GM10248 (cell line): ENCODE results near the gene SUMO3.
A peak's percentile ranks its signal among the peaks of the same experiment; 100 is the strongest.

Experiments used
- CTCF ChIA-PET: fragments of 300-600 bp; sonication (Branson Sonifier 250); formaldehyde crosslinking; extraction: SDS; loops from one replicate; lab custom pipeline; 2021; ENCODE audit warnings: antibody characterized with exemption; lab: Yijun Ruan, JAX
- POLR2A ChIA-PET: fragments of 350-650 bp; sonication (Branson Sonifier 250); formaldehyde crosslinking; extraction: SDS; loops from one replicate; lab custom pipeline; 2020; ENCODE audit warnings: antibody characterized with exemption; lab: Yijun Ruan, JAX
- DNase-seq: peaks from one replicate; pipeline ENCODE4 v3.0.0; 2012; ENCODE audit errors: extremely low spot score
- CTCF ChIP-seq: IDR thresholded peaks from 2 replicates; pipeline ENCODE4 v1.5.1; 2012; ENCODE audit warnings: mild to moderate bottlenecking, low read depth; ENCODE audit errors: extremely low read depth, missing control alignments, control extremely low read depth

The SUMO3 gene

GRCh38 chr21:44792702-44793591, 24.9 kb downstream of the SUMO3 start:
- DNase-seq = peak; percentile 79
- ChIA-PET POLR2A (interaction anchor here (0.5 to 1.0 kb wide), 2 partner anchors 9 to 289 kb away, joined by 4 to 9 read pairs; partner anchors contain the start of gene UBE2G2), CTCF (interaction anchor here (0.6 to 2.2 kb wide), 48 partner anchors 9 to 1167 kb away, joined by 3 to 67 read pairs (median 4); partner anchors contain the start of genes KRTAP10-1, PTTG1IP, SUMO3 and TRPM2)
- TF ChIP-seq CTCF = peak; percentile 76

- POLR2A ChIA-PET = no interaction called here
- DNase-seq = no peak
- TF ChIP-seq CTCF = no peak
- CTCF ChIA-PET = interaction anchor here (1.0 to 1.6 kb wide), 3 partner anchors 8 to 282 kb away, joined by 3 to 10 read pairs (median 5); partner anchors contain the start of gene UBE2G2
Observed at GRCh38 chr21:44791993-44792392, 25.9 kb downstream of the SUMO3 start.

GRCh38 chr21:44791246-44791645, 26.6 kb downstream of the SUMO3 start:
- no peak for TF ChIP-seq CTCF
- CTCF ChIA-PET = interaction anchor here (1.0 to 1.6 kb wide), 3 partner anchors 9 to 281 kb away, joined by 3 to 10 read pairs (median 5); partner anchors contain the start of gene UBE2G2
- POLR2A ChIA-PET = no interaction called here
- no peak for DNase-seq

- CTCF ChIA-PET = interaction anchor here (1.1 to 1.9 kb wide), 2 partner anchors 10 to 280 kb away, joined by 5 to 7 read pairs; no protein-coding TSS in a partner anchor
- DNase-seq = no peak
- POLR2A ChIA-PET = no interaction called here
Observed at GRCh38 chr21:44790368-44790767, 27.5 kb downstream of the SUMO3 start.

GRCh38 chr21:44789880-44790279, 28.0 kb downstream of the SUMO3 start:
- CTCF ChIA-PET = interaction anchor here (1.1 to 1.9 kb wide), 2 partner anchors 11 to 279 kb away, joined by 5 to 7 read pairs; no protein-coding TSS in a partner anchor
- no peak for TF ChIP-seq CTCF
- no peak for DNase-seq
- POLR2A ChIA-PET = no interaction called here

More at GRCh38 chr21:44790368-44790767, 27.5 kb downstream of the SUMO3 start:
- no peak for TF ChIP-seq CTCF

GRCh38 chr21:44785620-44786335, 32.1 kb downstream of the SUMO3 start:
- CTCF ChIA-PET = no interaction called here
- TF ChIP-seq CTCF = no peak
- no peak for DNase-seq
- POLR2A ChIA-PET = no interaction called here
